GM12873 (cell line): ENCODE results near the gene AMFR.

ENCODE experiments used
- CTCF ChIP-seq: IDR thresholded peaks from 2 replicates; pipeline ENCODE4 v1.5.1; 2012; ENCODE audit warnings: low read depth, mild to moderate bottlenecking, moderate library complexity, low read length, control low read depth; ENCODE audit not compliant: insufficient read depth; ENCODE audit errors: missing control alignments

The AMFR gene

GRCh38 chr16:56405977-56406672, 19.2 kb downstream of the AMFR start:
- TF ChIP-seq CTCF: no peak

GRCh38 chr16:56401482-56401881, 23.9 kb downstream of the AMFR start:
- TF ChIP-seq CTCF: peak; percentile 70

GRCh38 chr16:56400458-56400857, 24.9 kb downstream of the AMFR start:
- no peak for TF ChIP-seq CTCF

GRCh38 chr16:56399486-56399885, 25.9 kb downstream of the AMFR start:
- TF ChIP-seq CTCF: no peak

- TF ChIP-seq CTCF: no peak
Measured at GRCh38 chr16:56399047-56399446, 26.3 kb downstream of the AMFR start.

- no peak for TF ChIP-seq CTCF
Measured at GRCh38 chr16:56389554-56389953, 35.8 kb downstream of the AMFR start.

GRCh38 chr16:56388209-56388608, 37.1 kb downstream of the AMFR start:
- TF ChIP-seq CTCF: no peak
